ENCODE data around the gene LAMA3.

The LAMA3 gene

DNA sequence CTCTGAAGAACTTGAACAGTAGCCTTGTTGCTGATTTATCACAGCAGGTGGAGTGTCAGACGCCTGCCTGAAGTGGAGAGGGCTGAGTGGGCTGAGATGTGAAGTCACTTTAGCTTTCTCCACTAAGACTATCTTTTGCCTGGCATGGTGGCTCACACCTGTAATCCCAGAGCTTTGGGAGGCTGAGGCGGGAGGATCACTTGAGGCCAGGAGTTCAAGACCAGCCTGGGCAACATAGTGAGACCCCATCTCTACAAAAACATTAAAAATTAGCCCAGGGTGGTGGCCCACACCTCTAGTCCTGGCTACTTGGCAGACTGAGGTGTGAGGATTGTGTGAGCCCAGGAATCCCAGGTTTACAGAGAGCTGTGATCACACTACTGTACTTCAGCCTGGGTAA is 264.7 kb downstream of the LAMA3 start:
- no peak for DNase-seq

DNA sequence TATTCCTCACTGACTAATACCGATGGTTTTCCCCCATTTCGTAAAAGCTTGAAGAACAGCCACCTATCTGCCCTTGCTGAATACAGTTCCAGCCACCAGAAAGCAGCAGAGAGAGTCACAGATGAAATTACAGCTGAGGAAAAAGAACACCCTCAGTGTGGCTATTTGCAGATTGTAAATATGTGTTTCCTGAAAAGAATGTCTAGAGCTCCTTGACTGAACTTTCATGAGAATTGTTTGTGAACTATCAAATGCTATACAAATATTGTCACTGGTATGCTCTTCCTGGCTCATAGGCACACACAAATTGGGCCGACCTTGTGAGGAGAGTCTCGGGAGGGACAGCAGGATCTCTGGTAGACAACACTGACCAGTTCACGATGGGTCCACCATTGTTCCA is 267.2 kb downstream of the LAMA3 start:
- no peak for DNase-seq

DNA sequence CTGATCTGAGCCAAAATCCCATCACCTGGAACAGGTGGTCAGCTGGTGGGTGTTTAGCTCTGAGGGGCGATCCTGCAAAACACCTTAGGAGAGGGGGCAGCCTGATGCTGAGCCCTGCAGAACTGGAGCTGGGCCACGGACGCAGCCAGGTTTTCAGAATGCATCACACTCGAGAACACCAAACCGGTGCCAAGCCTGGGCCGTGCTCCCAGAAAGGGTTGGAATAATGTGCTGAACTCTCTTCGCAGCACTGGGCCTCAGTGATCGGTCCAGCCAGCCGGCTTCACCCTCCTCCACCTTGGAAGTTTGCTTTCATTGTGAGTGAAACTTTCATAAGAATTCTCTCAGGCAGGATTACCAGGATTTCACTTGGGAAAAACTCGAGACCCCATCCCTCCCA is 268.8 kb downstream of the LAMA3 start:
- DNase-seq, result no peak

DNA sequence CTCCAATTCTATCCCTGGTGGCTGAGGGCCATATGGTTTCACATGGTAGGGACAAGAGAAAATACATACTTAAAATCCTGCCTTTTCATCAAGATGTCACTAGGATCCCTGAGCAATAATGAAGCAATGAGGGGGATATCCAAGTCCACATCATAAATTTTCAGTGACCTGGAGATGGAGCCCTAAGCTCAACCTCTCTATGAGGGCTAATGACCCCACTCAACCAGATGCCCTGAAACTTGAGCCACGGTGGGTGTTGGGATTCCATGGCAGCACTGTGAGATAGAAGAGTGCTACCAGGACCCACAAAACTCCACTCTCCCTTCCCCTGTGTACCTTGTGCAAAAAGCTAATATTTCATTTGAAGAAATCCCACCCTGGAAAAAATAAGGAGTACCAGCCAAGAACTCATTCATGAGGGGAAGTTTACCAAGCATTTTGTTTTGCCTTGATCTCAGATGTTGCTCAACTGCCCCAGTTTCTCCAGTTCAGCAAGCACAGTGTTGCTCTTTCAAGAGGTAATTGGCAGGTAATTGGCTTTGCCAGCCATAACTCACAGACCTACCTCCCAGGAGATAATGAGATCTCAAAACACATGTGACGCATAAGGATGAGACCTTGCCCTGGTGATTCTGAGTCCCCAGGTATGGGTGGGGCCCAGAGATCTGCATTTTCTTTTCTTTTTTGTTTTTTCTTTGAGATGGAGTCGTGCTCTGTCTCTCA is 274.4 kb downstream of the LAMA3 start:
- DNase-seq, result no peak

DNA sequence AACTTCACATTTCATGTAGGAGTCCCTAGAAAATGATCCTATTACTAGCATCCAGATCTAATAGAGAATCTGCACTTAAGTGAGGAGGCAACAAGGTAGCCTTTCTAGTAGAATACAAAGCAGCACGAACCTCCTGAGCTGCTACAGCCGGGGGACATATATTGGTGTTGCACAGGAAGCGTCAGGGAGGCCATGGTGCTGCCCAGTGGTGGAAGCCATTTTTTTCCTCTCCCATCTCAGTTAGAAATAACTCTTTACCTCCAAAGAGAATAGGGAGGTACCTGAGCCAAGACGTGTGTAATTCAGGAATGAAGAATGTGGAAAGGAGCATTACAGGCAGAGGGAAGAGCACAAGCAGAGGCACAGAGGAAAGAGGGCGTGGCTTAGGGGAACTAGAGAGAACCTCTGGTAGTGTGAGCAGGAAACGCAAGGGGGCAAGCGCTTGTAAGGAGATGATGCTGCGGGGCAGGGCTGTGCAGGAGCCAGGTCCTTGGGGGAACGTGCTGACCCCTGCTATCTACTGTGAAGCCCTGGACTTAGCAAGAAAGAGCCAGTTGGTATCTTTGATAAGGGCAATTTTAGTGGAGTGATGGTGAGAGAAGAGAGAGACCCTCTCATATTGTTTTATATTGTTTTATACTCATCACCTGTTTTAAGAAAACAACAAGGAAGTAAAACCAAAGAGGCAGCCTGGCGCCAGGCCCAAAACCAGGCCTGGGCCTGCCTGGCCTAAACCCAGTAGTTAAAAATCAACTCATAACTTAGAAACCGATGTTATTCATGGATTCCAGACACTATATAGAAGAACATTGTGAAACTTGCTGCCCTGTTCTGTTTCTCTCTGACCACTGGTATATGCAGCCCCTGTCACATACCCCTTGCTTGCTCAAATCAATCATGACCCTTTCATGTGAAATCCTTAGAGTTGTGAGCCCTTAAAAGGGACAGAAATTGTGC is 275.3 kb downstream of the LAMA3 start:
- DNase-seq, result no peak

DNA sequence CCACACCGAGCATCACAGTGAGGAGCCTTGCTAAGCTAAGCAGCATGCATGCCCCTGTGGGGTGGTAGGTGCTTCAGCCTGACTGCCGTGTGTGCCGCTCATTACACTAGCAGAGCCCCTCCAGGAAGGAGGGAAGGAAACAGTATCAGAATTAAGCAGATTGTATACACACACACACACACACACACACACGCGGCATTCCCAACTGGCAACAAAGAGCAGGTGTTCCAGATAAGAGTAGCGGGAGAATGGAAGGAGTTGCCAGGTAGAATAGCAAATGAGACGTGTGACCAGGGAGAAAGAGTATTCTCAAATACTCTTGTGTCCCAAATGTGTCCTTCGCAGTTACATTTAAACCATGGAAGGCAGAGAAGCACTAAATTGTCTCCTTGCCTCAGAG is 277.7 kb downstream of the LAMA3 start:
- DNase-seq, result no peak

DNA sequence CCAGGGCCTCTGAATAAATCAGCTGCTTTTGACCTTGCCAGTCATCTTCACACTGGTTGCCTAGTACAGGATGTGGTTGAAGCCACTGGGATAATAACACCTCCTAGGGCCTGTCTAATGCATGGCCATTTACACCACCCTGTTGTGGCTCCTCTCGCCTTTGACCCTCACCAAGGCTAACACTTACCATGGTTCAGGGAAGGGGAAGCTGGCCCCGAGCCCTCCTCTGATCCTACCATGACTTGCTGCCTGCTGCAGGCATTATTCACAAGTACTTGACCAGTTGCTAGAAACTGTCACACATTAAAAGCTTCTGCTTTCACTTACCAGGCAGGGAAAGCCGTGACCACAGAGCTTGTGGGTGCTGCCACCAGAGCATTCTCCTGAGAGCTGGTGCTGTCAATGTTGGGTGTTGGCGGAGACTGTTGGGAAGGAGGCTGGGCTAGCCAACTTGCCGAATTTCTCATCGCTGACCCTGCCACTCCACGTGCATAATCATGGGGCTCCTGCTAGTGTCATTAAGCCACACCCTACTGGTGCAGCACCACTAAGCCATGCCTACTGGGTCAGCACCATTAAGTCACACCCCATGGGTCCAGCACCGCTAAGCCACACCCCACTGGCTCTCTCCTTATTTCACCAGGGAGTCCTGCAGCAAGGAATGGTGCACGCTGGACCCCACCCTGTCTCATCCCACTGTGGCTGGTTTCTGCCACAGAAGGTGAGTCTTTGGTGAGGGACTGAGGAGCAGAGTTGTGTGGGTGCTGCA is 278.3 kb downstream of the LAMA3 start:
- peak; percentile 23 for DNase-seq

DNA sequence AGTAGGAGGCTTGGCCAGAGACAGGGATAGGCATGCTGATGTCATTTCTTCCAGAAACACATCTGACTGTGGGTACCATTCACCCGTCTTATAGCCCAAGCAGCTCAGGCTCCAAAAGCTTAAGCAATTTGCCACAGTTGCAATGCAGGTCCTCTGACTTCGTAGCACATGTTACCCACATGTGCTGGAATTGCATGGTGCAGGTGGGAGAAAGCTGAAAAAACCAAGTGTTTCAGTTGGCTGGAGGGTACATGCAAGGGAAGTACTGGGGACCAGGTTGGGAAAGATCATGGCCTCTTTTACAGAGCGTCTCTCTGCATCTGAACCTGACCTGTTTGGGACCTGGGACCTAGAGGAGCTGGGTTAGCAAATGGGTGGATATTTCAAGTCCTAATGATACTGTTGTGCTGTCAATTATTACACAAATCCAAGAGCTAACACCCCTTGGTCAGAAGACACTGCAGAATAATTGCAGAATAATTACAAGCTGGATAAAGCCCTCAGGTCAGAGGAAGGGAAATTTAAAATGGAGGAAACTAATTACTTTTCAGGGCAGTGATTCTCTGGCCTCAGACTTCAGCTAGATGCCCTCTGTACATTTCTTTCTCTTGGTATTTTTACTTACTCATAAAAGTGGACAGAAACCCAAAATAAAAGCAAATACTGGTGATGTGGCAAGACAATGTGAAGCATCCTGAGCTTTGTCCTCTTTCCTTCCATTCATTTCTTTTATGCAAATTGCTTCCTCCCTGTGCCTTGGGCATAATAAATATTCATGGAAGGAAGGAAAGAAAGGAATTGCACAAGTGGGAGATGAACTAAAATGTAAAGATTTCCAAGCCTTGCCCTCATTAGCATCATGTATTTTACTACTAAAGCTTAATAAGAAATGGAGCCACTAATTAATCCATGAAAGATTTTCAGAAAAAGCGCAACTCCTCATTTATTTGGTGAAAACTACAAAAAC is 279.7 kb downstream of the LAMA3 start:
- no peak for DNase-seq

DNA sequence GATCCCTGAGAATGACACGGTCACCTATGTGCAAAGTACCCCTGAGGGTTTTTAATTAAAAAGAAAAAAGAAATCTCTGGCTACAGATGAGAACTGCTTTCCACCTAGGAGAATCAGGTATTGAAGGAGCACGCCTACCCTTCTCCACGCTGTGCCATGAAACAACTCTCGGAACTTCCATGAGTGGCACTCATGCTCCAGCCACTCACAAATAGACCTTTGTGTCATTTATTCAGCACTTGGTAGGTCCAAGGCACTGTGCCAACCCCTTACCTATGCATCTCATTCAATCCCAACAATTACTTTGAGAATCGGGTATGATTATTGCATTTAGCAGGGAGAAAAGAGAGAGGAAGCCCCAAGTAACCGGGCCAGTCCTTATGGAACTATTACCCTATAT is 280.4 kb downstream of the LAMA3 start:
- DNase-seq, result no peak

DNA sequence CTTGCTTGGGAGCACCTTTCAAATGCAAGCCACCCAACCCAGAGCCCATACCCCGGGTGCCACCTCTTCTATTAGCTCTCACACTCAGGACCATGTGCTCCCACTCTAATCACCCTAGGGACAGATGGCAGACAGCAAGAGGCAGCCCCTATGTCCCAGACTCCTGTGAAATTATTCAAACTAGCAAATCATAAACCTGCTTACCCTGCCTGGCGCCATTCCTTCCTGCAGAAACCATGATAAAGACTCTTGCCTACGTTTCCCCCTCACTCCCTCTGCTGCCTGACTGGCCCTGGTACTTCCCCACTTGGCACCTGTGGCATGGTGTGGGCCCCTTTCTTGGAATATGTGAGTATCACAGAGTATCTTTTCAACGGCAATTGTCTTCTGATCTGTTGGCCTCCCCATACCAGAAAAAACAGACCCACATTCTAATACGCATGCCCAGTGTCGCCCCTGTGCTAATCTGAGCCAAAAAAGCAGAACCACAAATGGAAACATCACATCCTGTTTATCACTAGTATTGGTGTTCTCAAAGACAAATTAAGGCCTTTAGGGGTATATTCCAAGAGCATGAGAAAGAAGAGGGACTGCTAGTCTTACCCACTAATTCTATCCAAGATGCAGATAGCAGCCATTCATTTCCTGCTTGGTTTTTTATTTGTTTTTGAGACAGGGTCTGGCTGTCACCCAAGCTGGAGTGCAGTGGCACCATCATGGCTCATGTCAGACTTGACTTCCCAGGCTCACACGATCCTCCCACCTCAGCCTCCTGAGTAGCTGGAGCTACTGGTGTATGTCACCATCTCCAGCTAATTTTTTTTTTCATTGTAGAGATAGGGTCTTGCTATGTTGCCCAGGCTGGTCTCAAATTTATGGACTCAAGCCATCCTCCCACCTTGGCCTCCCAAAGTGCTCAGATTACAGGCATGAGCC is 281.2 kb downstream of the LAMA3 start:
- DNase-seq, result no peak

DNA sequence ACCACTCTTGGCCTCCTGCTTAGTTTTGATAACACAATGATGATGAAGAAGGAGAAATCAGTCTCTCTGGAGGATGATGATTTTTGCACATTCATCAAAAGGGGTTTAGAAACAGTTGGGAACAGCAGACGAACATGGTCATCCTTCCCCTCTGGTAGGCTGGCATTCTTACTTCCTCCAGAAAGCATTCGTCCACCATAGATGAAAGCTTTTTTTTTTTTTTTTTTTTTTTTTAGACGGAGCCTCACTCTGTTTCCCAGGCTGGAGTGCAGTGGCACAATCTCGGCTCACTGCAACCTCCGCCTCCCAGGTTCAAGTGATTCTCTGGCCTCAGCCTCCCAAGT is 281.8 kb downstream of the LAMA3 start:
- no peak for DNase-seq

DNA sequence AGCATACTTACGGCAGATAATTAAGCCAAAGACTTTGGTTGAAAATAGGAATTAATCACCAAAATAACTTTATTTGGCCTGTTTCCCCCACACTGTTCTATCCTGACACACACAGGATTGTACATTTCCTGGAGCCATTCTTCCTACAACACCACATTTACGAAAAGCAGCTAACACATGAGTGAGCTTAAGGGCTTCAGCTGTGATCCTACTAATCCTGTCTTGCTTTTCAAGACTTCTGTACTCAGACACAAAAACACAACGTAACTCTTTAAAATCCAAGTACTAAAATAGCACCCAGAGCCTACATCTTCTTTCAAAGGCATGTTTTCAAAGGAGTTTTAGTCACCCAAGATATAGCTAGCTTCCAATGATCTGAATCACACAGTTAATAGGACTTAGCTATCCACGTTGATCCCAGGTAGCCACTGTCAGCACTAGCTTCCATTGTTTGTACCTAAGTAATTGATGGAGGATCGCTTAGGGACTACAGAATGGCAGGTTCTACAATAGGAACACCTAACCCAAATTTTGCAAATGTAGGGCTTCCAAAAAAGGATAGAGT is 282.5 kb downstream of the LAMA3 start:
- no peak for DNase-seq

DNA sequence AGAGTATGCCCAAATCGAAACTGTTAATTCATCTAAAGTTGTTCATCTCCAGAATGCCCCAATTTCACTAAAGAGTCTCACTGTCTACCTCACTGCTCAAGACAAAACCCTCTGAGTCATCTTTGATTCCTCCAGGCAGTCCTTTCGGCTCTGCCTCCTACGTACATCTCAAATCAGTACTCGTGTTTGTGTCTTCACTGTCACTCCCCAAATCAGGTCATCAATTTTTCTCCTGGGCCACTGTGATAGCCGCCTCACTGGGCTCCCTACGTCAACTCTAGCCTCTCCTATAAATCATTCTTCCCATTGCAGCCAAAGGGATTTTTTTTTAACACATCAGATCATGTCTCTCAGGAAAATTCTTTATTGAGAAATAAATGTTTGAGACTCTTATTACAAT is 283.2 kb downstream of the LAMA3 start:
- DNase-seq, result no peak

DNA sequence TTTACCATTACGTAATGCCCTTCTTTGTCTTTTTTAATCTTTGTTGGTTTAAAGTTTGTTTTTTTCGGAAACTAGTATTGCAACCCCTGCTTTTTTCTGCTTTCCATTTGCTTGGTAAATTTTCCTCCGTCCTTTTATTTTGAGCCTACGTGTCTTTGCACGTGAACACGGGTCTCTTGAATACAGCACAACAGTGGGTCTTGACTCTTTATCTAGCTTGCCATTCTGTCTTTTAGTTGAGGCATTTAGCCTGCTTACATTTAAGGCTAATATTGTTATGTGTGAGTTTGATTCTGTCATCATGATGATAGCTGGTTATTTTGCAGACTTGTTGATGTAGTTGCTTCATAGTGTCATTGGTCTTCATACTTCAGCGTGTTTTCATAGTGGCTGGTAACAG is 287.9 kb downstream of the LAMA3 start:
- no peak for DNase-seq

DNA sequence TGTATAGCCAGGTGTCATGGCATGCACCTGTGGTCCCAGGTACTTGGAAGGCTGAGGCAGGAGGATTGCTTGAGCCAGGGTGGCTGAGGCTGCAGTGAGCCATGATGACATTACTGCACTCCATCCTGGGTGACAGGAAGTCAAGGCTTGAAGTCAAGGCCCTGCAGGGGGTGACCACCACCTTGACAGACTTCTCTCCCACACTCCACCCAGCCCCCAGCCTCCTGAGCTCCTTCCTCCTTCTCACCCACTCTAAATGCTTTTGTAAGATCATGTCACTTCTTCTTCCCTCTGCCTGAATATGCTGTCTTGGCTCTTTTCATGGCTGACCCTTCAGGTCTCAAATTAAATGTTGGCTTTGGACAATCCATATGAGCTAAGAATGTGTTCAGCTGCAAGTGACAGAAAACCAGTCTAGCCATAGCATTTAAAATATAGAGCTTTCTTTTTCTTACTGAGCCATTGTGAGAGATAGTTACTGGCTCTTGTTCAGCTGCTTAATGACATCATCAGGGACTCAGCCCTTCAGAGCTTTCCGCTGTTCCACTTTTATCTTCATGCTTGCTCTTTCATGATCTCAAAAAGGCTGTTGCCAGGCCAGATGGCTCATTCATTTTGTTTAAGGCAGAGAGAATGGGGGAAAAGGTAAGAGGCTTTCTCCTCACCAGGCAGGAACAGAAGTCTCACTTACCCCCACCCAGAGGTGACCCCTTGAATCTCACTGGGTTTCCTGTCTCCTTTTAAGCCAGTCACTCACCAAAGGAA is 288.6 kb downstream of the LAMA3 start:
- no peak for DNase-seq

DNA sequence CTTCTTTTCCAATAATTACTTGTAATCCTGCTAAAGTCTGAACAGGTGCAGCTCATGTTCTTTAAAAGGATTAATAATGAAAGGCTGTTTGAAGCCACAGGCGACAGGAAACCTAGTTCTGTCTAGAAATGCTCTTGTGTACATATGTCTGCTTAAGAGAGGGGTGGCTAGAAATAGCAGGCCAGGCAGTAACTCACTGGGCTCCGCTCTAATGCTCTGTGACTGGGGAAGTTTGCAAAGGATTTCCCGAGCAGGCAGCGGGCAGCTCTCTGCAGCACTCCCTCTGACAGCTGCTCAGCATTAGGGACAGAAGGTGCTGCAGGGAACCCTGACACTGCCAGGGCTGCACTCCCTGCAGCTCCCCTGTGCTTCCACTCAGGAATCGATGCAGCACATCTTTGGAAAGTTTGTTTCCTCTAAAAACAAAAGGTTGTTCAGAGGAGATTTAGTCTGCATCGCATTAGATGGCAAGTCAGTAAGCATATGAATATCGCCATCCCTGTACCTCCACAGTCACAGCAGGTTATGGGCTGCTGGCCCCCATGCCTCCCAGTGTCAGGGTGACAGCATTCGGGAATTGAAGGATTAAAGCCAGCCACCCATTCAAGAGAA is 292.2 kb downstream of the LAMA3 start:
- no peak for DNase-seq

DNA sequence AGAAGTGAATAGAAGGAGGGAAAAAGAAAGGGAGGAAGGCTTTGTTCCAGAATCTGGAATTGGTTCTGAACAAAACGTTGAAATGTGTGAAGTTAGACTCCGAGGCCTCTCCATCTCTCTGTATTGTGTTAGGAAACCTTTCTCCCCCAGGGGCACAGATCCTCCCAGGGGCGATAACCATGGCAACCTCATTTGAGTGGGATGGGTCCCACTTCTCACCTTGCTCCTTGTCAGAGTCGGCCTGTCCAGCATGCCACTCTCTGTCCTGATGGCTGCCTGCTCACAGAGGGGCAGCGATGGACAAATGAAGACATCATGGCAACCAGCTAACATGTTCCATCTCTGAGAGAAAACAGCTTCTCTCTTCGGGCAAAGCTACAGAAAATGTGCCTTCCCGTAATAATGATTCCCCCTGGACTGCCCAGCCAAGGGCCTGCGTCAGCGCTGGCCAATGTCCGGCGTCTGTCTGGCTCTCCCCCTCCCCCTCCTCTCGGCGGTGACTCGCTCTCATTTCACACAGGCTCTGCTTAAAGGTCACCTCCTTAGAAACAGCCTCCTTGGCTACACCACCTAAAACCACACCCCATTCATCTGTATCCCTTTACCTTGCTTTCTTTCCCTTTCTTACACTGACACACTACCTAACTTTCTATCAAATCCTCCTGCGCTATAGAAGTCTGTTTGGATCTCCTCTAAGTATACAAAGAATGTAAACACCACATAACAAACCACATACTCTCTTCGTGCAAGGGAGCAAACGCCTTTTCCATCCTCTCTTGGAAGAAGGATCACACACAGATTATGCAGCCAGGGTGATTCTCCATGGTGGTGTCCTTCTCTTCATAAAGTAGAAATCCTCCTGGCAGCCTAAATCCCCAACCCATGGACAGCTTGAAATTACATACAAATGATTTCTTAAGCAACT is 293.2 kb downstream of the LAMA3 start:
- DNase-seq, result no peak

DNA sequence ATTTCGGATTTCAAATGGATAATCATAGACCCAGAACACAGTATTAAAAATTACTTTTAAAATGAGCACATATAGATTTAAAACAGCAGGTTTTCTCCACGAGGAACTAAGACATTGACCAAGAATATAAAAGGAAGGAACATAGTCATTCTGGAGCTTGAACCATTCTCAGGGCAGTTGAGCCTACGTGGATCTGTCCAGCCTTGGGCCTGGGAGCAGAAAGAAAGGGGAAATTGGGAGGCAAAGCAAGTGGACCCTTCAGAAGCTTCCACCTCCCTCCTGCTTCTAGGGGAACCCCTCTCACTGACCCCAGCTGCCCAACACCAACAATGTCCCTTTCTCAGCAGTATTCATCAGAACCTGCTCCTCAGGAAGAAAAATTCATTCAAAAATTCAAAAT is 293.9 kb downstream of the LAMA3 start:
- DNase-seq, result no peak

All from GF-D8 (cell line).